ENCODE measurements around the gene LRSAM1.

LRSAM1 gene

DNA sequence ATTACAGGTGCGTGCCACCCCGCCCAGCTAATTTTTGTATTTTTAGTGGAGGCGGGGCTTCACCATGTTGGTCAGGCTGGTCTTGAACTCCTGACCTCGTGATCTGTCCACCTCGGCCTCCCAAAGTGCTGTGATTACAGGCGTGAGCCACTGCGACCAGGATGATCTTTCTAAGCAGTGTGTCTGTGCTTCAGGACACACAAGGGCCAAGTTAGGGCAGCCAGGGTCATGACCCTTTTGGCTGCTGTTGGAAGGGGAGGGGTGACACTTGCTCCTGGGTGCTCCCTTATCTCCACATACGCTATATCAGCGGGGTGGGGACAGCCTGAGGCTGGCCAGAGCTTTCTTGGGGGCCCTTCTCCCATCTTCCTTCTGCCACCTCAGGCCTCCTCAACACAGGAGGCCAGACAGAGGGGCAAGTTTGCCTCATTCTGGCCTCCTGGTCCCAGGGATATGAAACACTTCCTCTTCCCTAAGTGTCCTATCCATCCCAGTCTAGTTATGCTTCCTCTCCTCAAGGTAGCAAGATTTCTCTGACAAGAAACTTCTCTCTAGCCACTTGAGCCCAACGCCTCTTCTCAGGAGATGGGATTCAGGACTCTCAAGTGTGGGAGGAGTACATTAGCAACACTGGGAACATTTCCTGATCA lies 29.1 kb upstream of the LRSAM1 start:
- H3K4me3 Mint-ChIP-seq, result no peak overlapping the region
- H3K27ac Mint-ChIP-seq, result no peak overlapping the region
- H3K27me3 Mint-ChIP-seq, result peaks cover 1% of the 10 kb centered on the region
- H3K4me1 Mint-ChIP-seq, result peaks cover 38% of the 10 kb centered on the region
- no peaks in the 10 kb centered on the region for H3K9me3 Mint-ChIP-seq
- H3K36me3 Mint-ChIP-seq, result peaks cover 10% of the 10 kb centered on the region

GRCh38 chr9:127422787-127423186 lies 28.5 kb upstream of the LRSAM1 start:
- H3K9me3 Mint-ChIP-seq, result no peaks in the 10 kb centered on the region
- peaks cover 10% of the 10 kb centered on the region for H3K36me3 Mint-ChIP-seq
- peak overlapping the region; percentile 99 for H3K4me3 Mint-ChIP-seq
- peak overlapping the region; percentile 62 for H3K27ac Mint-ChIP-seq
- peaks cover 41% of the 10 kb centered on the region for H3K4me1 Mint-ChIP-seq
- peaks cover 1% of the 10 kb centered on the region for H3K27me3 Mint-ChIP-seq

DNA sequence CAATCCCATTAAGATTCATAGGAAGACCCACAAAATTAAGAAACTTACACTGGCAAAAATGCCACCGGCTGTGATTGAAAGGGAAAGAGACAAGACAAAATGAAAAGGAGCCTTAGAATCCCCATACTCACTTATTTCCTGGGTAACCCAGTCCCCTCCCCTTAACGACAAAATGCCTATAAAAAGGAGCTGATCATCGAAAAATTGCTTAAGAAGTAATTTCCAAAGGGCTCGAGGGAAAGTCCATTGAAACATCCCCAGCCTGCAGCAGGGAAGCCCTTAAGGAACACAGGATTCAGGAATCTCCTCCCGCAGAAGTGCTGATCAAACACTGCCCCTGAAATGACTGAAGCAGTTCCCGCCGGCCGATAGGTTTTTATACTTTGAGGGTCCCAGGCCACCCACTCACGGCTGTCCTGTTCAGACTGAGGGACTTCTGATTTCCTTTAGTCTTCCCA lies 27.8 kb upstream of the LRSAM1 start:
- peaks cover 14% of the 10 kb centered on the region for H3K36me3 Mint-ChIP-seq
- H3K9me3 Mint-ChIP-seq, result no peaks in the 10 kb centered on the region
- peaks cover 1% of the 10 kb centered on the region for H3K27me3 Mint-ChIP-seq
- H3K27ac Mint-ChIP-seq, result peak overlapping the region; percentile 99
- H3K4me3 Mint-ChIP-seq, result peak overlapping the region; percentile 99
- peaks cover 49% of the 10 kb centered on the region for H3K4me1 Mint-ChIP-seq

DNA sequence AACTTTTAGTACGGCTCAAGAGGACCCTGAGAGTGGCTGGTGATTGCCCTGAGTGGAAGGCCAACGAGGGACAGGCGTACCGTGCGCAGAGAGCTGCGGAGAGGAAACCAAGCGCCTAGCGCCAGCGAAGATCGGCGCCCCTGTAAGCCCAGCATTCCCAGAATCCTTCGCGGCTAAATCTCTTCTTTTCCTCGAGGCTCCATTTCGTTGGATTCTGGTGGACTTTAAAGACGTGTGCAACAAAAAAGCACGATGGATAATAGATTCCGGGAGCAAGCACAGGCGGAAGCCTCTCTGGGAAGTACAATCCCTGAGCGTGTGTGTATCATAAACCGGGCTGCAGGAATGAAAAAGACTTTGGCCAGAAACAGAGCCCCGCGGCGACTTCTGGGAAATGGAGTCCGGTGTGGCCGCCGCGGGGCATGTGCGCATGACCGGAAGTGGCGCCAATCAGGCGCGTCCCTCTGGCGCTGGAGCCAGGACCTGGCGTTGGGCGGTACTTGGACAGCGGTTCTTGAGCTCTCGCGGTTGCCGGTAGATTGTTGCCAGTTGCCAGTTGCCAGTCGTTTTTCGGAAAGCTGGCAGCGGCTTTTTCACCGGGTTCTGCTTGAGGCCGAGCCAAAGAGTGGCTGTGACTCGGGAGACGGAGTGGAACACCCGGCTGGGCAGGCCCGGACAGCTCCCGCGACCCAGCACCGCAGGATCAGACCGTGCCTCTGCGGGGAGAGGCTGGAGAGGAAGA lies 27.2 kb upstream of the LRSAM1 start, which contains the start of gene ZNF79:
Gene ZNF79, plus strand, starts transcription at position 449 of the 742 bp plus-strand sequence. CDS start 406 bp downstream, outside the sequence.
- Mint-ChIP-seq H3K27me3 (no peaks in the 10 kb centered on the region), H3K36me3 (peaks cover 15% of the 10 kb centered on the region), H3K4me3 (peak within 1 kb of the TSS; percentile 99), H3K27ac (peak within 1 kb of the TSS; percentile 99), H3K9me3 (no peaks in the 10 kb centered on the region), H3K4me1 (peaks cover 54% of the 10 kb centered on the region)

DNA sequence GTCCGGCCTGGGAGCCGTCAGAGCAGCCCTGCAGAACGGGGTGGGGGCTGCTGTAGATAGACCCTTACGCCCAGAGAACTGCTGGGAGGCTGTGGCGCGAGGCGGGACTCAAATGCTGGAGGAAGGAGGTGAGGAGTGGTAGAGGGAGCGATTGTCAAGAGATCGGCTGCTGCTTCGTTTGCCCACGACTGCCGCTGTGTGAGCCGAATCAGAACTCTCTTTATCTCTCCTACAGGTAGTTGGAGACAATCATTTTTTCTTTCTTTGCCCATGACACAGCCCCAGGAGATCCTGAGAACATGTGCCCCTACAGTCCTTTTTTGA lies 26.7 kb upstream of the LRSAM1 start:
- Mint-ChIP-seq H3K4me1 (peaks cover 54% of the 10 kb centered on the region), H3K9me3 (no peaks in the 10 kb centered on the region), H3K27me3 (no peaks in the 10 kb centered on the region), H3K4me3 (peak overlapping the region; percentile 99), H3K27ac (peak overlapping the region; percentile 99), H3K36me3 (peaks cover 15% of the 10 kb centered on the region)

- H3K4me1 Mint-ChIP-seq, result peaks cover 66% of the 10 kb centered on the region
- H3K9me3 Mint-ChIP-seq, result no peaks in the 10 kb centered on the region
- peak overlapping the region; percentile 92 for H3K27ac Mint-ChIP-seq
- H3K36me3 Mint-ChIP-seq, result peaks cover 27% of the 10 kb centered on the region
- H3K4me3 Mint-ChIP-seq, result peak overlapping the region; percentile 99
- H3K27me3 Mint-ChIP-seq, result no peaks in the 10 kb centered on the region
Measured at GRCh38 chr9:127426756-127427155, 24.6 kb upstream of the LRSAM1 start.

- Mint-ChIP-seq H3K27ac (no peak overlapping the region), H3K4me3 (peak overlapping the region; percentile 47), H3K9me3 (no peaks in the 10 kb centered on the region), H3K4me1 (peaks cover 59% of the 10 kb centered on the region), H3K36me3 (peaks cover 30% of the 10 kb centered on the region), H3K27me3 (no peaks in the 10 kb centered on the region)
Measured at GRCh38 chr9:127428348-127428747, 23.0 kb upstream of the LRSAM1 start.

DNA sequence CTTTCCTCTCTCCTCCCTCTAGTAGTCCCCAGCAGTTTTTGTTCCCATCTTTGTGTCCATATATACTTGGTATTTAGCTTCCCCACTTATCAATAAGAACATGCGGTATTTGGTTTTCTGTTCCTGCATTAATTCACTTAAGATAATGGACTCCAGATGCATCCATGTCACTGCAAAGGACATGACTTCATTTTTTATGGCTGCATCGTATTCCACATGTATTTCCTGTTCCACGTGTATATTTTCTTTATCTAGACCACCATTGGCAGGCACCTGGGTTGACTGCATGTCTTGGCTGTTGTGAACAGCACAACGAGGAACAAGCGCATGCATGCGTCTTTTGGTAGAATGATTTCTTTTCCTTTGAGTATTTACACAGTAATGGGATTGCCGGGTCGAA lies 20.9 kb upstream of the LRSAM1 start:
- H3K27ac Mint-ChIP-seq, result no peak overlapping the region
- H3K27me3 Mint-ChIP-seq, result no peaks in the 10 kb centered on the region
- no peaks in the 10 kb centered on the region for H3K9me3 Mint-ChIP-seq
- H3K36me3 Mint-ChIP-seq, result peaks cover 35% of the 10 kb centered on the region
- peaks cover 50% of the 10 kb centered on the region for H3K4me1 Mint-ChIP-seq
- H3K4me3 Mint-ChIP-seq, result no peak overlapping the region

- Mint-ChIP-seq H3K27me3 (no peaks in the 10 kb centered on the region), H3K4me1 (peaks cover 7% of the 10 kb centered on the region), H3K36me3 (peaks cover 26% of the 10 kb centered on the region), H3K27ac (no peak overlapping the region), H3K9me3 (no peaks in the 10 kb centered on the region), H3K4me3 (no peak overlapping the region)
Measured at GRCh38 chr9:127437497-127438264, 13.6 kb upstream of the LRSAM1 start.

DNA sequence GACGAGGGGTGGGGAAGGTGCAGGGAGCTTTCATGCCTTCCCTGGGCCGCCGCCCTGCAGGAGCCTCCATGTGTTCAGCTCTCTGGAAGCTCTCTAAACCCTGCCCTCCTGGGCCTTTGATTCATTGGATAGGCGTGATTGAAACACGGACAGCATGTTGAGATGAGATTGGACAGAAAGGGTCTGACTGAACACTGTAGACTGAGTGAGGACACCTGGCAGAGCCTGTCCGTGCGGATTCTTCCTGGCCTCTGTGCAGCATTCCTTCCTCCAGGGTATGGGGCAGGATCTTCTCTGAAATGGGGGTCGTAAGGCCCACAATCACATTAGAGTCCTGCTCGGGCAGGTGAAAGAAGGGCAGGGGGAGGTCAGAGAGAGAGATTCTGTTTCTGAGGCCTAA lies 12.9 kb upstream of the LRSAM1 start:
- Mint-ChIP-seq H3K9me3 (no peaks in the 10 kb centered on the region), H3K36me3 (peaks cover 22% of the 10 kb centered on the region), H3K27ac (no peak overlapping the region), H3K4me1 (peaks cover 7% of the 10 kb centered on the region), H3K27me3 (no peaks in the 10 kb centered on the region), H3K4me3 (no peak overlapping the region)

DNA sequence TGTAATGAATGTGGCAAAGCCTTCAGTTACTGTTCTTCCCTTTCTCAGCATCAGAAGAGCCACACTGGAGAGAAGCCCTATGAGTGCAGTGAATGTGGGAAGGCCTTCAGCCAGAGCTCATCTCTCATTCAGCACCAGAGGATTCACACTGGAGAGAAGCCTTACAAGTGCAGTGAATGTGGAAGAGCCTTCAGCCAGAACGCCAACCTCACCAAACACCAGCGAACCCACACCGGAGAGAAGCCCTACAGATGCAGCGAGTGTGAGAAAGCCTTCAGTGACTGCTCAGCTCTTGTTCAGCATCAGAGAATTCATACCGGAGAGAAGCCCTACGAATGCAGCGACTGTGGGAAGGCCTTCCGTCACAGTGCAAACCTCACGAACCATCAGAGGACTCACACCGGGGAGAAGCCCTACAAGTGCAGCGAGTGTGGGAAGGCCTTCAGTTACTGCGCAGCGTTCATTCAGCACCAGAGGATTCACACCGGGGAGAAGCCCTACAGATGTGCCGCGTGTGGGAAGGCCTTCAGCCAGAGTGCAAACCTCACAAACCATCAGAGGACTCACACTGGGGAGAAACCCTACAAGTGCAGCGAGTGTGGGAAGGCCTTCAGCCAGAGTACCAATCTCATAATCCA lies 6.9 kb upstream of the LRSAM1 start:
- H3K27ac Mint-ChIP-seq, result peak overlapping the region; percentile 62
- no peaks in the 10 kb centered on the region for H3K9me3 Mint-ChIP-seq
- peaks cover 42% of the 10 kb centered on the region for H3K36me3 Mint-ChIP-seq
- H3K4me3 Mint-ChIP-seq, result no peak overlapping the region
- no peaks in the 10 kb centered on the region for H3K27me3 Mint-ChIP-seq
- peaks cover 25% of the 10 kb centered on the region for H3K4me1 Mint-ChIP-seq

DNA sequence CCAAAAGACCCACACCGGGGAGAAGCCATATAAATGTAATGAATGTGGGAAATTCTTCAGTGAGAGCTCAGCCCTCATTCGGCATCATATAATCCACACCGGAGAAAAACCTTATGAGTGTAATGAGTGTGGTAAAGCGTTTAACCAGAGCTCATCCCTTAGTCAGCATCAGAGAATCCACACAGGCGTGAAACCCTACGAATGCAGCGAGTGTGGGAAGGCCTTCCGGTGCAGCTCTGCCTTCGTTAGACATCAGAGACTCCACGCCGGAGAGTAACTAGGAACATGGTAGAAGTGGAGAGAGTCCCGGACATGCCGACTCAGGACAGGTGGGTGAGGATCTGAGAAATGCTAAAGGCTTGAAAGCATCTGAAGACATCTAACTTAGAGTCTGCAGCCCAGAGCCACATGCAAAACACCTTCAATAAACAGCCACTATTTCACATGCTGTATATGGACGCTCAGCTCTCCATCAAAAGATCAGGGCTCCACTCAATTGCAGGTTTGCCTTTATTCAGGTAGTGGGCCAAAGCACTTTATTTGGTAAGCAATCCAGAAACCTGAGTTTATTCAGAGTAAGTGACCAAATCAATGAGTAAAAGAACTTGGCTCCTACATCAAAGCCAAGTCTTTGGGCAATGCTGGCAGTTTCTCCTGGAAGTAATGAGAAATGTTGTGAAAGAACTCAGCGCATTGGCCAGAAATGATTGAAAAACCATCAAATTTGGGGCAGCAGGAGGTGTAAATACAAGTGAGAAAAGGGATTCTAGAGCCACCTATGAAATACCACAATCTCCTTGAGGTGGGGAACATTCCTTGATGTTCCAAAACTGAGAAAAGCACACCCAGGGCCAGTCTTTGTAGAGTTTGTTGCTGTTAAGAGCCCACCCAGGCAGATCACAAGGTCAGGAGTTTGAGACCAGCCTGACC lies 6.1 kb upstream of the LRSAM1 start:
- peak overlapping the region; percentile 69 for H3K27ac Mint-ChIP-seq
- no peaks in the 10 kb centered on the region for H3K9me3 Mint-ChIP-seq
- no peak overlapping the region for H3K4me3 Mint-ChIP-seq
- H3K27me3 Mint-ChIP-seq, result no peaks in the 10 kb centered on the region
- peaks cover 47% of the 10 kb centered on the region for H3K36me3 Mint-ChIP-seq
- peaks cover 25% of the 10 kb centered on the region for H3K4me1 Mint-ChIP-seq

- Mint-ChIP-seq H3K36me3 (peaks cover 49% of the 10 kb centered on the region), H3K27ac (peak overlapping the region; percentile 86), H3K4me1 (peaks cover 25% of the 10 kb centered on the region), H3K9me3 (no peaks in the 10 kb centered on the region), H3K27me3 (no peaks in the 10 kb centered on the region), H3K4me3 (peak overlapping the region; percentile 68)
Measured at GRCh38 chr9:127445851-127446712, 5.2 kb upstream of the LRSAM1 start.

Measured in activated naive CD4-positive, alpha-beta T cell treated with anti-CD3 and anti-CD28 coated beads, Interleukin-2, amount 50 U/mL, for 24 hours (primary cell).